Measurements from ENCODE around the gene GPC6. TPM values are rescaled to one million over a fixed set of nuclear protein-coding genes. Genes with fewer than 3 reads are reported as not detected.

Gene GPC6
- total RNA-seq, 1 experiment from 2014 or later: not detected

GRCh38 chr13:94014461-94014860, 787.9 kb downstream of the GPC6 start:
- TF ChIP-seq CTCF (IDR thresholded peaks at IDR 0.05; ENCODE audit: unreplicated experiment): no peak
- Mint-ChIP-seq H3K27ac (ENCODE audit: unreplicated experiment) (no peak overlapping the region), H3K36me3 (ENCODE audit: insufficient read depth, unreplicated experiment) (no peaks in the 10 kb centered on the region), H3K9me3 (ENCODE audit: low read depth, unreplicated experiment) (no peaks in the 10 kb centered on the region), H3K4me3 (ENCODE audit: low read depth, unreplicated experiment) (no peak overlapping the region), H3K4me1 (ENCODE audit: low read depth, unreplicated experiment) (no peaks in the 10 kb centered on the region), H3K27me3 (ENCODE audit: unreplicated experiment) (no peaks in the 10 kb centered on the region)
- BruUV-seq (replicated peaks): no TSS peak
- no peak for DNase-seq
- CTCF ChIA-PET: no interaction called here
- intact Hi-C loops (cut with micrococcal nuclease; ENCODE audit: unreplicated experiment): no loop called here

DNA sequence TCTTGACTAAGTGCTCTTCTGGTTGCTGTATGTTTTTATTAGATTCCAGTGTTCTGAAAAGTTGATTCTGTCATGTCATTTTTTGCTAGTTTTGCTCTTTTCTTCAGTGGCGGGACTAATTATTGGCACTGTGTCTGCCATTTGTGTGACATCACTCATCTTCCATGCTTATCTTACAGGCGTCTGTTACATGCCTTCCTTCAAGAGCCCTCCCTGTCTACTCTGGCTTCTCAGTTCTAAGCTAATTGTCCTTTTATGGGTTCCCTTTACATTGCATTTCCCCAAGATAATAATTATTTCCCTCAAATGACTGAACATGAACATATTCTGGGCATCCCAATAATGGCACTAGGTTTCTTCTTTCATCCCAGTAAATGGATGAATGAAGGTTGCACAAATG, 793.8 kb downstream of the GPC6 start:
- no peaks in the 10 kb centered on the region for H3K27me3 Mint-ChIP-seq (ENCODE audit: unreplicated experiment)
- H3K4me3 Mint-ChIP-seq (ENCODE audit: low read depth, unreplicated experiment): no peak overlapping the region
- no TSS peak for BruUV-seq (replicated peaks)
- H3K27ac Mint-ChIP-seq (ENCODE audit: unreplicated experiment): no peak overlapping the region
- intact Hi-C loops (cut with micrococcal nuclease; ENCODE audit: unreplicated experiment): no loop called here
- TF ChIP-seq CTCF (IDR thresholded peaks at IDR 0.05; ENCODE audit: unreplicated experiment): no peak
- H3K36me3 Mint-ChIP-seq (ENCODE audit: insufficient read depth, unreplicated experiment): no peaks in the 10 kb centered on the region
- no peak for DNase-seq
- CTCF ChIA-PET: no interaction called here
- no peaks in the 10 kb centered on the region for H3K4me1 Mint-ChIP-seq (ENCODE audit: low read depth, unreplicated experiment)
- H3K9me3 Mint-ChIP-seq (ENCODE audit: low read depth, unreplicated experiment): no peaks in the 10 kb centered on the region

DNA sequence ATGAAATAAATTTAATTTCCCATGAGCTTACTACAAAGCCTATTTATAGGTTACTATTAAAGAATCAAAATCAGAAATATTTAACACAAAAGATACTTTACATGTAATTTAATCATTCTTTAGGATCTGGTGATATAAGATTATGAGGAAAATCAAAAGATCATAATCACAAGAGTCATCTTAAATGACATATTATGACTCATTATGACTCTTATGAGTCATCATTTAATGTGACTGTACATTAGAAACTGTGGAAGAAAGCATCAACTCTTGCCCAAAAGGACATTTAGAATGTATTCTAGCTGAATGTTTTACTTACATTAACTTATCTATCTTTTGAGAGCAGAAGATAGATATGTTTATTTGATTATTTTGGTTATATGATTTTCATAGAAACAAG, 794.2 kb downstream of the GPC6 start:
- intact Hi-C loops (cut with micrococcal nuclease; ENCODE audit: unreplicated experiment): no loop called here
- no TSS peak for BruUV-seq (replicated peaks)
- Mint-ChIP-seq H3K4me1 (ENCODE audit: low read depth, unreplicated experiment) (no peaks in the 10 kb centered on the region), H3K4me3 (ENCODE audit: low read depth, unreplicated experiment) (no peak overlapping the region), H3K36me3 (ENCODE audit: insufficient read depth, unreplicated experiment) (no peaks in the 10 kb centered on the region), H3K27me3 (ENCODE audit: unreplicated experiment) (no peaks in the 10 kb centered on the region), H3K9me3 (ENCODE audit: low read depth, unreplicated experiment) (no peaks in the 10 kb centered on the region), H3K27ac (ENCODE audit: unreplicated experiment) (no peak overlapping the region)
- DNase-seq: no peak
- CTCF ChIA-PET: no interaction called here
- TF ChIP-seq CTCF (IDR thresholded peaks at IDR 0.05; ENCODE audit: unreplicated experiment): no peak

GRCh38 chr13:94028234-94028633, 801.6 kb downstream of the GPC6 start:
- no peak overlapping the region for H3K4me3 Mint-ChIP-seq (ENCODE audit: low read depth, unreplicated experiment)
- no peaks in the 10 kb centered on the region for H3K27me3 Mint-ChIP-seq (ENCODE audit: unreplicated experiment)
- H3K9me3 Mint-ChIP-seq (ENCODE audit: low read depth, unreplicated experiment): no peaks in the 10 kb centered on the region
- intact Hi-C loops (cut with micrococcal nuclease; ENCODE audit: unreplicated experiment): no loop called here
- no peak for DNase-seq
- TF ChIP-seq CTCF (IDR thresholded peaks at IDR 0.05; ENCODE audit: unreplicated experiment): no peak
- no peaks in the 10 kb centered on the region for H3K4me1 Mint-ChIP-seq (ENCODE audit: low read depth, unreplicated experiment)
- no TSS peak for BruUV-seq (replicated peaks)
- H3K27ac Mint-ChIP-seq (ENCODE audit: unreplicated experiment): no peak overlapping the region
- H3K36me3 Mint-ChIP-seq (ENCODE audit: insufficient read depth, unreplicated experiment): no peaks in the 10 kb centered on the region
- CTCF ChIA-PET: no interaction called here

DNA sequence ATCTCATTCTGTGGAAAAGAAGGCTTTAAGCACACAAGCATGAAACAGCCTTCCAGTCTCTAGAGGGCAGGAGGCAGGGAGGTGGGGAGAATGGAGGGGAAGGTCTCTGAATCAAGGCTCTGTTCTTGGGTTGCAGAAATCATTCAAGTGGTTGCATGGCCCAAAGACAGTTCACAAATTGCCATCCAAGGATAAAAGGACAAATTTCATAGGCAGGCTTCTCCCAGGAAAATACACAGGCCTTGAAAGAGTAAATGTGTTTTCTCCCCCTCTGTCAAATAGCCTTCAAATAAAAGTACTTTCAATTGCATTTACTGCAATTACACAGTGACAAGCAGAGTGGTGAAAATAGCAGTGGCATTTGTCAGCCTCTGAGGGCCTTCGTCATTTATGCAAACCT, 802.0 kb downstream of the GPC6 start:
- DNase-seq: no peak
- intact Hi-C loops (cut with micrococcal nuclease; ENCODE audit: unreplicated experiment): no loop called here
- no peaks in the 10 kb centered on the region for H3K9me3 Mint-ChIP-seq (ENCODE audit: low read depth, unreplicated experiment)
- H3K4me1 Mint-ChIP-seq (ENCODE audit: low read depth, unreplicated experiment): no peaks in the 10 kb centered on the region
- no peaks in the 10 kb centered on the region for H3K27me3 Mint-ChIP-seq (ENCODE audit: unreplicated experiment)
- CTCF ChIA-PET: no interaction called here
- H3K36me3 Mint-ChIP-seq (ENCODE audit: insufficient read depth, unreplicated experiment): no peaks in the 10 kb centered on the region
- no peak overlapping the region for H3K27ac Mint-ChIP-seq (ENCODE audit: unreplicated experiment)
- H3K4me3 Mint-ChIP-seq (ENCODE audit: low read depth, unreplicated experiment): no peak overlapping the region
- no TSS peak for BruUV-seq (replicated peaks)
- no peak for TF ChIP-seq CTCF (IDR thresholded peaks at IDR 0.05; ENCODE audit: unreplicated experiment)

Data from Calu3 (cell line).